ENCODE data around the gene OR1D5.

OR1D5 gene

GRCh38 chr17:3024346-3024745, 39.1 kb downstream of the OR1D5 start:
- no peak overlapping the region for H3K4me2 ChIP-seq (ENCODE audit: low read depth, low read length)
- no peaks in the 10 kb centered on the region for H3F3A ChIP-seq (ENCODE audit: insufficient read depth, low read length)
- no peaks in the 10 kb centered on the region for H3K79me2 ChIP-seq (ENCODE audit: low read length)
- no peaks in the 10 kb centered on the region for H3K27me3 ChIP-seq (replicated peaks; ENCODE audit: insufficient read depth, low read length)
- no peaks in the 10 kb centered on the region for H4K20me1 ChIP-seq (ENCODE audit: insufficient read depth, low read length)
- no peak overlapping the region for H3K27ac ChIP-seq (ENCODE audit: low read length)
- H3K9me3 ChIP-seq (replicated peaks; ENCODE audit: insufficient read depth, low read length): no peaks in the 10 kb centered on the region
- DNase-seq: no peak
- no peak overlapping the region for H3K9ac ChIP-seq (ENCODE audit: low read length)
- TF ChIP-seq CTCF (IDR thresholded peaks at IDR 0.05; ENCODE audit: low read length) (no peak), EZH2 (optimal IDR thresholded peaks at IDR 0.05; ENCODE audit: low read depth, low read length) (no peak), EZH2phosphoT487 (IDR thresholded peaks at IDR 0.05; ENCODE audit: low read length) (no peak)
- H2AFZ ChIP-seq (ENCODE audit: low read length): no peak overlapping the region
- H3K4me3 ChIP-seq (ENCODE audit: low read length): no peak overlapping the region
- H3K4me1 ChIP-seq (ENCODE audit: low read length): no peaks in the 10 kb centered on the region
- no peaks in the 10 kb centered on the region for H3K9me2 ChIP-seq (replicated peaks; ENCODE audit: insufficient read depth, low read length)
- H3K36me3 ChIP-seq (replicated peaks; ENCODE audit: insufficient read depth, low read length): no peaks in the 10 kb centered on the region

GRCh38 chr17:3022197-3022596, 41.2 kb downstream of the OR1D5 start:
- DNase-seq: no peak
- no peaks in the 10 kb centered on the region for H3K79me2 ChIP-seq (ENCODE audit: low read length)
- no peaks in the 10 kb centered on the region for H3F3A ChIP-seq (ENCODE audit: insufficient read depth, low read length)
- no peaks in the 10 kb centered on the region for H3K9me2 ChIP-seq (replicated peaks; ENCODE audit: insufficient read depth, low read length)
- no peaks in the 10 kb centered on the region for H3K27me3 ChIP-seq (replicated peaks; ENCODE audit: insufficient read depth, low read length)
- H4K20me1 ChIP-seq (ENCODE audit: insufficient read depth, low read length): no peaks in the 10 kb centered on the region
- H2AFZ ChIP-seq (ENCODE audit: low read length): no peak overlapping the region
- H3K9me3 ChIP-seq (replicated peaks; ENCODE audit: insufficient read depth, low read length): no peaks in the 10 kb centered on the region
- no peak overlapping the region for H3K4me3 ChIP-seq (ENCODE audit: low read length)
- no peak overlapping the region for H3K9ac ChIP-seq (ENCODE audit: low read length)
- no peaks in the 10 kb centered on the region for H3K36me3 ChIP-seq (replicated peaks; ENCODE audit: insufficient read depth, low read length)
- H3K27ac ChIP-seq (ENCODE audit: low read length): no peak overlapping the region
- no peak overlapping the region for H3K4me2 ChIP-seq (ENCODE audit: low read depth, low read length)
- no peak for TF ChIP-seq CTCF (IDR thresholded peaks at IDR 0.05; ENCODE audit: low read length)
- no peak for TF ChIP-seq EZH2 (optimal IDR thresholded peaks at IDR 0.05; ENCODE audit: low read depth, low read length)
- H3K4me1 ChIP-seq (ENCODE audit: low read length): no peaks in the 10 kb centered on the region

DNA sequence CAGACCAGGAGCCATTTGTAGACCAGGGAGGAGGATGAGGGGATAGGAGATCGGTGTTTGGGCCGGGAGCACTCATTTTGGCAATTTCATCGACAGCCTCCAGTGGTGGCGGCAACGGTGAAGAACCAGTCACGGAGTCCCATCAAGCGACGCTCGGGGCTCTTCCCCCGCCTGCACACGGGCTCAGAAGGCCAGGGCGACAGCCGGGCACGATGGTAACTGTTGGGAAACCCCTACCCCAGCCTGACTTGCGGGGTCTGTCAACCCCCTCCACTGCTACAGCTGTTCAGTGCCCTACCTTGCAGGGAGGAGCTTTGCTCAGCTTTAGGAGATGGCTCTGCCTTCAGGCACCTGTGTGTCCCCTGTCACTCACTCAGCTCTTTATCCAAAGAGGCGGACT, 43.0 kb downstream of the OR1D5 start:
- Histone ChIP-seq H3K27me3 (replicated peaks; ENCODE audit: insufficient read depth, low read length) (no peaks in the 10 kb centered on the region; the same call in 1 of the 2 replicates), H3K4me3 (ENCODE audit: low read length) (no peak overlapping the region), H3K9me3 (replicated peaks; ENCODE audit: insufficient read depth, low read length) (no peaks in the 10 kb centered on the region), H3K27ac (ENCODE audit: low read length) (no peak overlapping the region), H3K79me2 (ENCODE audit: low read length) (no peaks in the 10 kb centered on the region), H3K9ac (ENCODE audit: low read length) (no peak overlapping the region), H3K36me3 (replicated peaks; ENCODE audit: insufficient read depth, low read length) (no peaks in the 10 kb centered on the region), H3F3A (ENCODE audit: insufficient read depth, low read length) (no peaks in the 10 kb centered on the region), H2AFZ (ENCODE audit: low read length) (no peak overlapping the region), H3K9me2 (replicated peaks; ENCODE audit: insufficient read depth, low read length) (no peaks in the 10 kb centered on the region), H3K4me1 (ENCODE audit: low read length) (no peaks in the 10 kb centered on the region), H4K20me1 (ENCODE audit: insufficient read depth, low read length) (no peaks in the 10 kb centered on the region), H3K4me2 (ENCODE audit: low read depth, low read length) (no peak overlapping the region)
- DNase-seq: no peak
- TF ChIP-seq CTCF (IDR thresholded peaks at IDR 0.05; ENCODE audit: low read length): no peak
- TF ChIP-seq EZH2 (optimal IDR thresholded peaks at IDR 0.05; ENCODE audit: low read depth, low read length): no peak
- no peak for TF ChIP-seq EZH2phosphoT487 (IDR thresholded peaks at IDR 0.05; ENCODE audit: low read length)

Data from MM.1S (cell line).